Neural progenitor cell (in vitro differentiated cells): Measurements from ENCODE around the gene TAPBPL. TPM values are rescaled to one million over a fixed set of nuclear protein-coding genes. Genes with fewer than 3 reads are reported as not detected.

Experiments
- DNase-seq: peaks from one replicate; pipeline ENCODE4 v3.0.0-alpha.2; 2016; ENCODE audit warnings: low spot score
- H2AFZ ChIP-seq: fragments of 200-600 bp; sonication (generic); replicated peaks from 2 replicates; pipeline ENCODE4 v1.6.1; 2016; ENCODE audit warnings: antibody characterized with exemption
- H3F3A ChIP-seq: fragments of 200-600 bp; sonication (generic); 2 replicates; pipeline ENCODE4 v1.6.1; 2016; ENCODE audit warnings: antibody characterized with exemption, low read depth
- H3K27ac ChIP-seq: fragments of 200-600 bp; sonication (generic); 2 replicates; pipeline ENCODE4 v1.5.1; 2016; ENCODE audit warnings: mild to moderate bottlenecking
- H3K27me3 ChIP-seq: fragments of 200-600 bp; sonication (generic); 2 replicates; pipeline ENCODE4 v1.6.1; 2016; ENCODE audit warnings: mild to moderate bottlenecking, moderate library complexity
- H3K36me3 ChIP-seq: fragments of 200-600 bp; sonication (generic); 2 replicates; pipeline ENCODE4 v1.5.1; 2016
- H3K4me1 ChIP-seq: fragments of 200-600 bp; sonication (generic); 2 replicates; pipeline ENCODE4 v1.6.1; 2016; ENCODE audit warnings: mixed run types
- H3K4me2 ChIP-seq: fragments of 200-600 bp; sonication (generic); 2 replicates; pipeline ENCODE4 v1.6.1; 2016
- H3K4me3 ChIP-seq: fragments of 200-600 bp; sonication (generic); 2 replicates; pipeline ENCODE4 v1.5.1; 2016
- H3K79me2 ChIP-seq: fragments of 200-600 bp; sonication (generic); 2 replicates; pipeline ENCODE4 v1.6.1; 2016; ENCODE audit warnings: low read depth
- H3K9ac ChIP-seq: fragments of 200-600 bp; sonication (generic); 2 replicates; pipeline ENCODE4 v1.6.1; 2016
- H3K9me3 ChIP-seq: fragments of 200-600 bp; sonication (generic); 2 replicates; pipeline ENCODE4 v1.5.1; 2016; ENCODE audit warnings: low read depth
- H4K20me1 ChIP-seq: fragments of 200-600 bp; sonication (generic); 2 replicates; pipeline ENCODE4 v1.6.1; 2016; ENCODE audit warnings: low read depth
- H3K27ac Mint-ChIP-seq: 3 replicates; pipeline ENCODE4 v1.8.0; 2021; ENCODE audit warnings: mixed read lengths
- H3K27me3 Mint-ChIP-seq: 2 replicates; pipeline ENCODE4 v1.8.0; 2022; ENCODE audit warnings: low read depth, mild to moderate bottlenecking, inconsistent platforms, moderate library complexity, mixed read lengths; ENCODE audit not compliant: insufficient read depth
- H3K36me3 Mint-ChIP-seq: 3 replicates; pipeline ENCODE4 v1.8.0; 2021; ENCODE audit warnings: mixed read lengths
- H3K4me1 Mint-ChIP-seq: 3 replicates; pipeline ENCODE4 v1.8.0; 2021; ENCODE audit warnings: mixed read lengths
- H3K4me3 Mint-ChIP-seq: 3 replicates; pipeline ENCODE4 v1.8.0; 2021; ENCODE audit warnings: mild to moderate bottlenecking, moderate library complexity, mixed read lengths
- H3K9me3 Mint-ChIP-seq: 3 replicates; pipeline ENCODE4 v1.8.0; 2020; ENCODE audit warnings: mixed read lengths
- EZH2 ChIP-seq: fragments of 200-600 bp; sonication (generic); IDR thresholded peaks from 2 replicates; pipeline ENCODE4 v1.6.1; 2017; ENCODE audit warnings: antibody characterized with exemption, mild to moderate bottlenecking, moderate library complexity
- EZH2phosphoT487 ChIP-seq: fragments of 200-600 bp; sonication (generic); IDR thresholded peaks from 2 replicates; pipeline ENCODE4 v1.6.1; 2017; ENCODE audit warnings: antibody characterized with exemption
- total RNA-seq: library from RNA; depleted of rRNA; stranded (reverse); fragments of >200 nt; gene quantifications from 2 replicates; pipeline ENCODE4 v1.2.3, GENCODE V29; 2015; ENCODE audit warnings: low replicate concordance
- TF ChIP-seq, protein P1 (sequence below): fragments of 200-600 bp; sonication (generic); IDR thresholded peaks from 2 replicates; pipeline ENCODE4 v1.5.1; 2017; ENCODE audit warnings: antibody characterized with exemption, mild to moderate bottlenecking

Gene TAPBPL
- total RNA-seq, 1 donor from 2014 or later = not detected

DNA sequence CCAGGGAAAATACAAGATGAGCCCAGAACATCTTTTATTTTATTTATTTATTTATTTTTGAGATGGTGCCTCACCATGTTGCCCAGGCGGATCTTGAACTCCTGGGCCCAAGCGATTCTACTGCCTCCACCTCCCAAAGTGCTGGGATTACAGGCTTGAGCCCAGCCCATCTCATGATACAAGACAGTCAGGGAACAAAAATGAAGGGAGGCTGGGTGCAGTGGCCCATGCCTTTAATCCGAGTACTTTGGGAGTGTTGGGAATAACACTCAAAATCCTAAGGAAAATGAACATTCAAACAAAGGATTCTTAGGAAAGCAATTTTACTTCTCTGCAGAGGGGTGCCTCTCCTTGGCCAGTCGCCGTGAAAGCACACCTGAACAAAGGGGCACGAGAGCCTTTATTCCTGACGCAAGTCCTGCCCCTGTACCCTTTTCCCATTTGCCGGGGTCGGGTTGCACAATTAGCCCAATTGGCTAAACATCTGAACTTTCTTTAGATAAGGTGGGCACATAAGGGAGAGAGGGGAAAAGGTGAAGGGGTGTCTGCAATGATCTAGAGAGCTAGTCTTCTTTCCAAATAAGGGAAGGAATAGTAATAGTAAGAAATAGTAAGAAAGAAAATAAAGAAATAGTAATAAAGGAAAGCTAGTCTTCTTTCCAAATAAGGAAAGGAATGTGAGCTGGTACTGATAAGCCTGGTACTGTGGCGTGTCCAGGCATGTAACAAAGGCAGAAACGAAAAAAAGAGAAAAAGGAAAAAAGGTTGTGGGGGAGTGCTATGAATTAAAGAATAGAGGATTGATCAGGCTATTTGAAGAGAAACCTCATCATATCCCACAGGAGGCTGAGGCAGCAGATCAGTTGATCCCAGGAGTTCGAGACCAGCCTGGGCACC, 55.5 kb downstream of the TAPBPL start:
- H3K9me3 ChIP-seq = no peaks in the 10 kb centered on the region
- Mint-ChIP-seq H3K27ac (peak overlapping the region; percentile 51), H3K4me3 (no peak overlapping the region), H3K9me3 (no peaks in the 10 kb centered on the region), H3K27me3 (no peaks in the 10 kb centered on the region), H3K4me1 (no peaks in the 10 kb centered on the region), H3K36me3 (peaks cover 31% of the 10 kb centered on the region)
- peak; percentile 49 for DNase-seq
- H3K4me1 ChIP-seq = peaks cover 20% of the 10 kb centered on the region
- H2AFZ ChIP-seq = no peak overlapping the region
- no peak for TF ChIP-seq EZH2phosphoT487
- TF ChIP-seq EZH2 = no peak
- TF ChIP-seq, protein P1, sequence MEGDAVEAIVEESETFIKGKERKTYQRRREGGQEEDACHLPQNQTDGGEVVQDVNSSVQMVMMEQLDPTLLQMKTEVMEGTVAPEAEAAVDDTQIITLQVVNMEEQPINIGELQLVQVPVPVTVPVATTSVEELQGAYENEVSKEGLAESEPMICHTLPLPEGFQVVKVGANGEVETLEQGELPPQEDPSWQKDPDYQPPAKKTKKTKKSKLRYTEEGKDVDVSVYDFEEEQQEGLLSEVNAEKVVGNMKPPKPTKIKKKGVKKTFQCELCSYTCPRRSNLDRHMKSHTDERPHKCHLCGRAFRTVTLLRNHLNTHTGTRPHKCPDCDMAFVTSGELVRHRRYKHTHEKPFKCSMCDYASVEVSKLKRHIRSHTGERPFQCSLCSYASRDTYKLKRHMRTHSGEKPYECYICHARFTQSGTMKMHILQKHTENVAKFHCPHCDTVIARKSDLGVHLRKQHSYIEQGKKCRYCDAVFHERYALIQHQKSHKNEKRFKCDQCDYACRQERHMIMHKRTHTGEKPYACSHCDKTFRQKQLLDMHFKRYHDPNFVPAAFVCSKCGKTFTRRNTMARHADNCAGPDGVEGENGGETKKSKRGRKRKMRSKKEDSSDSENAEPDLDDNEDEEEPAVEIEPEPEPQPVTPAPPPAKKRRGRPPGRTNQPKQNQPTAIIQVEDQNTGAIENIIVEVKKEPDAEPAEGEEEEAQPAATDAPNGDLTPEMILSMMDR = no peak
- peaks cover 5% of the 10 kb centered on the region for H3K36me3 ChIP-seq
- no peaks in the 10 kb centered on the region for H3K27me3 ChIP-seq
- H3K27ac ChIP-seq = peak overlapping the region; percentile 81
- peaks cover 27% of the 10 kb centered on the region for H3F3A ChIP-seq
- no peak overlapping the region for H3K9ac ChIP-seq
- H3K4me3 ChIP-seq = peak overlapping the region; percentile 11
- H3K4me2 ChIP-seq = peak overlapping the region; percentile 39
- H3K79me2 ChIP-seq = peaks cover 91% of the 10 kb centered on the region
- peaks cover 6% of the 10 kb centered on the region for H4K20me1 ChIP-seq

DNA sequence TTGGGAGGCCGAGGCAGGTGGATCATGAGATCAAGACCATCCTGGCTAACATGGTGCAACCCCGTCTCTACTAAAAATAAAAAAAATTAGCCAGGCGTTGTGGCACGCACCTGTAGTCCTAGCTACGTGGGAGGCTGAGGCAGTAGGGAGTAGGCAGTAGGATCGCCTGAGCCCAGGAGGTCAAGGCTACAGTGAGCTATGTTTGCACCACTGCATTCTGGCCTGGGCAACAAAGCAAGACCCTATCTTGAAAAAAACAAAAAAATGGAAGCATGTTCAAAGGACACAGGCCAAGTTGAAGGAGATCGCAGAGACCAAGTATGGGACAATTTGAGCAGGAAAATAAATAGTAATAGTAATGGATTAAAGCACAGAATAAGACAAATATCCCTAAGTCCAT, 56.2 kb downstream of the TAPBPL start:
- TF ChIP-seq, protein P1 = no peak
- TF ChIP-seq EZH2 = no peak
- no peak for TF ChIP-seq EZH2phosphoT487
- Mint-ChIP-seq H3K9me3 (no peaks in the 10 kb centered on the region), H3K4me3 (no peak overlapping the region), H3K27me3 (no peaks in the 10 kb centered on the region), H3K27ac (no peak overlapping the region), H3K4me1 (no peaks in the 10 kb centered on the region), H3K36me3 (peaks cover 37% of the 10 kb centered on the region)
- no peak overlapping the region for H2AFZ ChIP-seq
- H3K4me2 ChIP-seq = peak overlapping the region; percentile 39
- peaks cover 4% of the 10 kb centered on the region for H4K20me1 ChIP-seq
- peaks cover 84% of the 10 kb centered on the region for H3K79me2 ChIP-seq
- H3K27ac ChIP-seq = peak overlapping the region; percentile 81
- H3K36me3 ChIP-seq = peaks cover 5% of the 10 kb centered on the region
- no peak overlapping the region for H3K9ac ChIP-seq
- H3F3A ChIP-seq = peaks cover 27% of the 10 kb centered on the region
- H3K9me3 ChIP-seq = no peaks in the 10 kb centered on the region
- DNase-seq = no peak
- H3K4me3 ChIP-seq = no peak overlapping the region
- H3K27me3 ChIP-seq = no peaks in the 10 kb centered on the region
- peaks cover 20% of the 10 kb centered on the region for H3K4me1 ChIP-seq

Other genes with a start within 250 kb of the TAPBPL start
- 0.86 and 1.7 TPM in 2 replicates for gene PLEKHG6, start 141.4 kb upstream of the TAPBPL start, total RNA-seq
- gene TNFRSF1A, start 110.0 kb upstream of the TAPBPL start, total RNA-seq = 21.8 and 24.7 TPM in 2 replicates
- 1.2 and 5.0 TPM in 2 replicates for gene SCNN1A, start 76.5 kb upstream of the TAPBPL start, total RNA-seq
- gene LTBR, start 67.9 kb upstream of the TAPBPL start, total RNA-seq = 0.25 TPM in 1 of 2 replicates, not detected in the other
- 0.43 TPM in 1 of 2 replicates, not detected in the other for gene CD27, start 7.1 kb upstream of the TAPBPL start, total RNA-seq
- gene VAMP1, start 18.6 kb downstream of the TAPBPL start, total RNA-seq = 14.3 and 23.1 TPM in 2 replicates
- gene MRPL51, start 41.2 kb downstream of the TAPBPL start, total RNA-seq = 95.2 and 143 TPM in 2 replicates
- gene NCAPD2, start 42.1 kb downstream of the TAPBPL start, total RNA-seq = 113 and 120 TPM in 2 replicates
- gene GAPDH, start 82.5 kb downstream of the TAPBPL start, total RNA-seq = 3,866 and 6,177 TPM in 2 replicates
- 9.9 and 21.1 TPM in 2 replicates for gene IFFO1, start 104.0 kb downstream of the TAPBPL start, total RNA-seq
- gene NOP2, start 116.2 kb downstream of the TAPBPL start, total RNA-seq = 43.8 and 47.8 TPM in 2 replicates
- gene CHD4, start 155.3 kb downstream of the TAPBPL start, total RNA-seq = 381 and 412 TPM in 2 replicates
- 0.04 and 0.22 TPM in 2 replicates for gene LPAR5, start 183.9 kb downstream of the TAPBPL start, total RNA-seq
- gene ACRBP, start 195.4 kb downstream of the TAPBPL start, total RNA-seq = 2.7 and 3.8 TPM in 2 replicates
- 101 and 135 TPM in 2 replicates for gene ING4, start 211.1 kb downstream of the TAPBPL start, total RNA-seq
- 38.0 and 52.0 TPM in 2 replicates for gene ZNF384, start 237.3 kb downstream of the TAPBPL start, total RNA-seq
- gene PIANP, start 248.8 kb downstream of the TAPBPL start, total RNA-seq = 0.32 and 1.7 TPM in 2 replicates